Activated T-helper 2 cell treated with anti-CD3 and anti-CD28 coated beads, Interferon-gamma antibody, Interleukin-2, Interleukin-4, amounts not matched to agents 10 μg/mL and 5 μg/mL and 100 μg/mL, durations not matched to agents 14 hours and 24 hours and 36 hours (primary cell): ENCODE measurements around the gene B4GALT4. TPM values are rescaled to one million over a fixed set of nuclear protein-coding genes. Genes with fewer than 3 reads are reported as not detected.
"Not testable (repeated sequence)": the region's sequence is repeated elsewhere in the genome, so short reads cannot be mapped to it uniquely, and the experiment has no call there.

Experiments used
- DNase-seq: peaks from one replicate; pipeline ENCODE4 v3.0.0; 2021; ENCODE audit warnings: low spot score
- H3K27ac Mint-ChIP-seq: one replicate; pipeline ENCODE4 v1.8.0; 2021; ENCODE audit warnings: mixed read lengths
- H3K27me3 Mint-ChIP-seq: one replicate; pipeline ENCODE4 v1.8.0; 2021; ENCODE audit warnings: low read depth, mixed read lengths
- H3K36me3 Mint-ChIP-seq: one replicate; pipeline ENCODE4 v1.8.0; 2021; ENCODE audit warnings: low read depth, mixed read lengths
- H3K4me1 Mint-ChIP-seq: one replicate; pipeline ENCODE4 v1.8.0; 2021; ENCODE audit warnings: low read depth, mixed read lengths
- H3K4me3 Mint-ChIP-seq: one replicate; pipeline ENCODE4 v1.8.0; 2021; ENCODE audit warnings: low read depth, mild to moderate bottlenecking, moderate library complexity, mixed read lengths
- H3K9me3 Mint-ChIP-seq: one replicate; pipeline ENCODE4 v1.8.0; 2021; ENCODE audit warnings: mixed read lengths
- intact Hi-C: fragments of 100-400 bp; cut with micrococcal nuclease; formaldehyde crosslinking; loops from one replicate; pipeline ENCODE4 v1.15.1; 2023
- total RNA-seq: library from RNA; stranded (reverse); gene quantifications from 2 replicates; pipeline ENCODE4 v1.2.3, GENCODE V29; 2022

Gene B4GALT4
- 17.2 and 20.1 TPM in 2 replicates for total RNA-seq

GRCh38 chr3:119240591-119241434 lies at the start of gene B4GALT4:
Gene B4GALT4, minus strand, starts transcription at chr3:119240878. Its CDS starts 10,779 bp downstream, at chr3:119230099.
- DNase-seq: peak; percentile 74
- H3K27me3 Mint-ChIP-seq: no peaks in the 10 kb centered on the region
- peak within 1 kb of the TSS; percentile 84 for H3K4me3 Mint-ChIP-seq
- peak within 1 kb of the TSS; percentile 85 for H3K27ac Mint-ChIP-seq
- intact Hi-C loops: loop anchor here (1.0 to 5.0 kb wide), 11 partner anchors 22 to 436 kb away; partner anchors contain the start of genes ARHGAP31, COX17, TIMMDC1 and TMEM39A
- H3K36me3 Mint-ChIP-seq: peaks cover 12% of the 10 kb centered on the region
- peaks cover 27% of the 10 kb centered on the region for H3K4me1 Mint-ChIP-seq
- H3K9me3 Mint-ChIP-seq: no peaks in the 10 kb centered on the region

- peaks cover 14% of the 10 kb centered on the region for H3K36me3 Mint-ChIP-seq
- H3K9me3 Mint-ChIP-seq: peaks cover 44% of the 10 kb centered on the region
- H3K4me1 Mint-ChIP-seq: peaks cover 17% of the 10 kb centered on the region
- intact Hi-C loops: no loop called here
- H3K27ac Mint-ChIP-seq: no peak overlapping the region
- H3K4me3 Mint-ChIP-seq: no peak overlapping the region
- H3K27me3 Mint-ChIP-seq: peaks cover 49% of the 10 kb centered on the region
- DNase-seq: no peak
These were observed 48.7 kb upstream of the B4GALT4 start for GRCh38 chr3:119289404-119289770.

- intact Hi-C loops: no loop called here
- H3K9me3 Mint-ChIP-seq: peaks cover 50% of the 10 kb centered on the region
- DNase-seq: no peak
- peaks cover 17% of the 10 kb centered on the region for H3K4me1 Mint-ChIP-seq
- peaks cover 50% of the 10 kb centered on the region for H3K27me3 Mint-ChIP-seq
- H3K4me3 Mint-ChIP-seq: no peak overlapping the region
- H3K36me3 Mint-ChIP-seq: peaks cover 15% of the 10 kb centered on the region
- no peak overlapping the region for H3K27ac Mint-ChIP-seq
These were observed 48.2 kb upstream of the B4GALT4 start for GRCh38 chr3:119288669-119289403.

DNA sequence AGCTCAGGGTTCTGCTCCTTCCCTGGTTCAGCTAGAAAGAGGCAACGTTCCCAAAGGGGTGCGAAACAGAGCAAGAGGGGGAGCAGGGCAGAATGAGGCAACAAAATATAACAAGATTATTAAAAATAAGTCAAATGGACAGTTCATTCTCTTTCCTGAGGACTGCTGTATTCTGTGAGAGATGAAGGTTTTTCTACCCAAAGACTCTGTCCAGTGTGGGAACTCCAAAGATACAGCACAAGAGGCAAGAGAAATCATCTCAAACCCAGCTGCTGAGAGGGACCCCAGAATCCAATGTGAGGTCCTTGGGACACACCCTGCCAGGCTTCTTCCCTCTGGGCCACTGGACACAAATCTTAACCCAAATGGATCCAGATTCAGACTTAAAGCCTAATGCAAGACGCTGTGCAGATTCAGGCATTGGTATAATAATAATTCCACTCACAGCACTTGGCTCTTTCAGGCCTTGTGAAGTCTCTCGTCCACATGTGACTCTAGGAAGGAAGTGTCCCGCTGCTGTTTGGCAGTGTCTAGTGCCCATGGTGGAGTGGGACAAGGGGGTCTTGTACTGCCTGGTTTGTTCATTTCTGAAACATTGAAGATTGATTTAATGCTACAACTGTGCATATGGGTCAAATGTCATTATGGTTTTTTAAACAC lies 39.0 kb upstream of the B4GALT4 start:
- Mint-ChIP-seq H3K27ac (no peak overlapping the region), H3K4me1 (peaks cover 3% of the 10 kb centered on the region), H3K4me3 (no peak overlapping the region), H3K36me3 (peaks cover 13% of the 10 kb centered on the region), H3K9me3 (peaks cover 28% of the 10 kb centered on the region), H3K27me3 (peaks cover 5% of the 10 kb centered on the region)
- no peak for DNase-seq
- intact Hi-C loops: loop anchor here (5.0 to 10.0 kb wide), 2 partner anchors 45 to 403 kb away; no protein-coding TSS in a partner anchor

DNA sequence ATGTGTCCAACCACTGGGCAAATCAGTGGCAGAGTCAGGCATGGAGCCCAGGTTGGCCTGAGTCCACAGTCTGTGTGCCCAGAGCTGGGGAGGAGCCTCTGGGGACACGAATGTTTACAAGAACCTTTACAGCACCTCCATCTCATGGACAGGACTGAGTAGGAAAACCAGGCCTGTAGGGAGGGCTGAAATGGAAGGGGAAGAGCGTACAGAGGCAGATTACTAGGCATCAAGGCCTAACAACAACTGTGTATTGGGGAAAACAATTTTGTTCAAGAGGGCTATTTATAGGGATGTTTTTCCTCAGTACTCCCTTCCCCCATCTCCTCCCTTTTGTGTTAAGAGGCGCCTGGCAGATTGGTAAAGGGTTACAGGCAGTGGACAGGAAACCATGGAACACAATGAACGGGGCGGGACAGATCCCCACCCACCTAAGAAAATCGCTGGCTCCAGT lies 38.5 kb upstream of the B4GALT4 start:
- Mint-ChIP-seq H3K36me3 (peaks cover 13% of the 10 kb centered on the region), H3K4me1 (peaks cover 7% of the 10 kb centered on the region), H3K9me3 (peaks cover 22% of the 10 kb centered on the region), H3K27me3 (peaks cover 1% of the 10 kb centered on the region), H3K4me3 (no peak overlapping the region), H3K27ac (no peak overlapping the region)
- no peak for DNase-seq
- intact Hi-C loops: loop anchor here (5.0 to 10.0 kb wide), 2 partner anchors 46 to 403 kb away; no protein-coding TSS in a partner anchor

GRCh38 chr3:119276680-119277079 lies 36.0 kb upstream of the B4GALT4 start:
- Mint-ChIP-seq H3K4me1 (peaks cover 7% of the 10 kb centered on the region), H3K4me3 (no peak overlapping the region), H3K27ac (no peak overlapping the region), H3K36me3 (peaks cover 2% of the 10 kb centered on the region), H3K27me3 (peaks cover 15% of the 10 kb centered on the region), H3K9me3 (peaks cover 4% of the 10 kb centered on the region)
- intact Hi-C loops: loop anchor here (5.0 to 10.0 kb wide), 2 partner anchors 48 to 406 kb away; no protein-coding TSS in a partner anchor
- no peak for DNase-seq

- intact Hi-C loops: loop anchor here (5.0 to 10.0 kb wide), 2 partner anchors 55 to 287 kb away; partner anchors contain the start of gene CD80
- Mint-ChIP-seq H3K9me3 (peaks cover 11% of the 10 kb centered on the region), H3K27me3 (peaks cover 40% of the 10 kb centered on the region)
- H3K4me1 Mint-ChIP-seq, H3K4me3 Mint-ChIP-seq, DNase-seq, H3K36me3 Mint-ChIP-seq, H3K27ac Mint-ChIP-seq: not testable (repeated sequence)
These were observed 29.5 kb upstream of the B4GALT4 start for GRCh38 chr3:119270212-119270611.

GRCh38 chr3:119261055-119261454 lies 20.4 kb upstream of the B4GALT4 start:
- intact Hi-C loops: no loop called here
- Mint-ChIP-seq H3K4me3 (no peak overlapping the region), H3K4me1 (no peaks in the 10 kb centered on the region), H3K27ac (no peak overlapping the region), H3K36me3 (no peaks in the 10 kb centered on the region), H3K27me3 (peaks cover 16% of the 10 kb centered on the region), H3K9me3 (no peaks in the 10 kb centered on the region)
- DNase-seq: no peak

DNA sequence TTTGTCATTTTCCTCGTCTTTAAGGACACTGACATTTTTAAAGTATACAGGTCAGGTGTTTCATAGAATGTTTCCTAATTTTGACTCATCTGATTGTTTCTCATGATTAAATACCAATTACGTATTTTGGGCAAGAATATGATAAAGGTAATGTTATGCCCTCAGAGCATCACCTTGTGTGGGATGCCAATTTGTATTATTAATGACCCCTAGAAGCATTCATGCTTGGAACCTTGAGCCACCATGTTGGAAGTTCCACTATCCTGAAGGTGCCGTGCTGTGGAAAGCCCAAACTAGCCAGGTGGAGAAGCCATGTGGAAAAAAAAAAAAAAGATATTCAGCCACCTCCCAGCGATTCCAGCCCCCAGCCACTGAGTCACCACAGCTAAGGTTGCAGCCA lies 19.1 kb upstream of the B4GALT4 start:
- Mint-ChIP-seq H3K36me3 (no peaks in the 10 kb centered on the region), H3K27ac (no peak overlapping the region), H3K4me1 (no peaks in the 10 kb centered on the region), H3K27me3 (peaks cover 12% of the 10 kb centered on the region), H3K4me3 (no peak overlapping the region), H3K9me3 (no peaks in the 10 kb centered on the region)
- intact Hi-C loops: no loop called here
- DNase-seq: no peak

- H3K9me3 Mint-ChIP-seq: no peaks in the 10 kb centered on the region
These were observed 18.2 kb upstream of the B4GALT4 start for GRCh38 chr3:119258915-119259314.

DNA sequence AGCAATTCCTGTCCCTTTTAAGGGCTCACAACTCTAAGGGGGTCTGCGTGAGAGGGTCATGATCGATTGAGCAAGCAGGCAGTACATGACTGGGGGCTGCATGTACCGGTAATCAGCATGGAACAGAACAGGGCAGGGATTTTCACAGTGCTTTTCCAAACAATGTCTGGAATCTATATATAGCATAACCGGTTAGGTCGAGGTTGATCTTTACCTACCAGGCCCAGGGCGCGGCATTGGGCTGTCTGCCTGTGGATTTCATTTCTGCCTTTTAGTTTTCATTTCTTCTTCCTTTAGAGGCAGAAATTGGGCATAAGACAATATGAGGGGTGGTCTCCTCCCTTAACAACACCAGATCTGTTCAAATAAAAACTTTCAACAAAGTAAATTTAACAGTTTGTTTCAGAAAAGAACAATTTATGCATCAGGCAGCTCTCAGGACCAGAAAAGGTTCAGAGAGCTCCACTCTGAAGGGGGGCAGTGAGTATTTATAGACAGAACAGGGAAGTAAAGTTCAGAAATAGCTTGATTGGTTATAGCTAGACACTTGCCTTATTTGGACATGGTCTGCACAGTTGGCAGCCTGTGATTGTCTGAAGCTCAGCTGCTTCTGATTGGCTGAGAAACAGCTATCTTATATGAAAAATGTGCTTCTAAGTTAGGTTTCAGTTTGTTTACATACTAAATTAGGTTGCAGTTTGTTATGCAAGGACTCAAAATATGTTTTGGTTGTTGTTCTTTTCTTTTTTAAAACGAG lies 17.2 kb upstream of the B4GALT4 start:
- H3K36me3 Mint-ChIP-seq: no peaks in the 10 kb centered on the region
- H3K4me1 Mint-ChIP-seq: no peaks in the 10 kb centered on the region
- peaks cover 10% of the 10 kb centered on the region for H3K27me3 Mint-ChIP-seq
- intact Hi-C loops: no loop called here
- no peak for DNase-seq
- no peak overlapping the region for H3K4me3 Mint-ChIP-seq
- no peak overlapping the region for H3K27ac Mint-ChIP-seq
- no peaks in the 10 kb centered on the region for H3K9me3 Mint-ChIP-seq

More at GRCh38 chr3:119258915-119259314, 18.2 kb upstream of the B4GALT4 start:
- intact Hi-C loops: no loop called here
- no peak overlapping the region for H3K4me3 Mint-ChIP-seq
- H3K27ac Mint-ChIP-seq: no peak overlapping the region
- peaks cover 12% of the 10 kb centered on the region for H3K27me3 Mint-ChIP-seq
- no peaks in the 10 kb centered on the region for H3K4me1 Mint-ChIP-seq
- no peak for DNase-seq
- H3K36me3 Mint-ChIP-seq: no peaks in the 10 kb centered on the region

GRCh38 chr3:119257111-119257510 lies 16.4 kb upstream of the B4GALT4 start:
- Mint-ChIP-seq H3K27me3 (peaks cover 11% of the 10 kb centered on the region), H3K9me3 (no peaks in the 10 kb centered on the region), H3K36me3 (no peaks in the 10 kb centered on the region), H3K4me3 (no peak overlapping the region), H3K4me1 (no peaks in the 10 kb centered on the region), H3K27ac (no peak overlapping the region)
- intact Hi-C loops: no loop called here
- DNase-seq: no peak
